Activated naive CD4-positive, alpha-beta T cell treated with anti-CD3 and anti-CD28 coated beads, Interleukin-2, amount 50 U/mL, for 72 hours (primary cell): ENCODE results near the gene GAL3ST3. TPM values are rescaled to one million over a fixed set of nuclear protein-coding genes. Genes with fewer than 3 reads are reported as not detected.

Experiments used
- total RNA-seq, 2 donors: library from RNA; stranded (reverse); gene quantifications; one replicate each; pipeline ENCODE4 v1.2.3, GENCODE V29; 2022

The GAL3ST3 gene
- total RNA-seq, 2 donors from 2014 or later: 0.14 to 1.1 TPM

Other genes starting within 250 kb of the GAL3ST3 start
- gene SNX32, start 215.2 kb downstream of the GAL3ST3 start, total RNA-seq: 1 to 10 TPM; 3.8 to 5.0 TPM
- 1,000 to 10,000 TPM in 1 of 2 donors, 100 to 1,000 TPM in 1; 855 to 1,265 TPM for gene CFL1, start 191.0 kb downstream of the GAL3ST3 start, total RNA-seq
- 10 to 100 TPM; 63.9 to 64.0 TPM for gene MUS81, start 188.7 kb downstream of the GAL3ST3 start, total RNA-seq
- gene EFEMP2, start 176.4 kb downstream of the GAL3ST3 start, total RNA-seq: 10 to 100 TPM; 15.2 to 41.8 TPM
- 10 to 100 TPM in 1 of 2 donors, 1 to 10 TPM in 1; 2.2 to 16.8 TPM for gene CTSW, start 169.3 kb downstream of the GAL3ST3 start, total RNA-seq
- gene FIBP, start 160.7 kb downstream of the GAL3ST3 start, total RNA-seq: 100 to 1,000 TPM in 1 of 2 donors, 10 to 100 TPM in 1; 69.4 to 101 TPM
- gene CCDC85B, start 158.5 kb downstream of the GAL3ST3 start, total RNA-seq: 10 to 100 TPM; 29.4 to 37.2 TPM
- gene FOSL1, start 148.8 kb downstream of the GAL3ST3 start, total RNA-seq: 1 to 10 TPM; 7.4 to 9.5 TPM
- gene C11orf68, start 130.1 kb downstream of the GAL3ST3 start, total RNA-seq: 10 to 100 TPM; 17.6 to 28.6 TPM
- gene DRAP1, start 129.7 kb downstream of the GAL3ST3 start, total RNA-seq: 100 to 1,000 TPM; 110 to 167 TPM
- gene TSGA10IP, start 103.7 kb downstream of the GAL3ST3 start, total RNA-seq: not detected
- gene SART1, start 87.4 kb downstream of the GAL3ST3 start, total RNA-seq: 10 to 100 TPM; 53.1 to 60.2 TPM
- 10 to 100 TPM; 47.5 to 86.8 TPM for gene EIF1AD, start 47.0 kb downstream of the GAL3ST3 start, total RNA-seq
- 100 to 1,000 TPM; 242 to 310 TPM for gene BANF1, start 46.7 kb downstream of the GAL3ST3 start, total RNA-seq
- under 1 TPM in 1 of 2 donors, not detected in 1; 0.43 TPM for gene CST6, start 37.2 kb downstream of the GAL3ST3 start, total RNA-seq
- under 1 TPM in 1 of 2 donors, not detected in 1; 0.80 TPM for gene CATSPER1, start 22.7 kb downstream of the GAL3ST3 start, total RNA-seq
- gene SF3B2, start 3.2 kb upstream of the GAL3ST3 start, total RNA-seq: 100 to 1,000 TPM; 236 to 246 TPM
- gene PACS1, start 21.1 kb upstream of the GAL3ST3 start, total RNA-seq: 100 to 1,000 TPM; 124 TPM
- 10 to 100 TPM; 26.0 to 69.7 TPM for gene KLC2, start 208.5 kb upstream of the GAL3ST3 start, total RNA-seq
- gene RAB1B, start 219.5 kb upstream of the GAL3ST3 start, total RNA-seq: 100 to 1,000 TPM; 138 to 153 TPM
- 1 to 10 TPM; 1.7 to 4.5 TPM for gene CNIH2, start 229.0 kb upstream of the GAL3ST3 start, total RNA-seq
- 10 to 100 TPM; 45.9 to 55.4 TPM for gene YIF1A, start 240.0 kb upstream of the GAL3ST3 start, total RNA-seq
- not detected for gene TMEM151A, start 242.7 kb upstream of the GAL3ST3 start, total RNA-seq